Cerebellar cortex (tissue), 1 donor: ENCODE results near the gene ARFIP1.

Source experiments
- DNase-seq: peaks from one replicate; pipeline ENCODE4 v3.0.0-alpha.2; 2015; ENCODE audit warnings: low spot score

Gene ARFIP1

GRCh38 chr4:152938237-152938947, 158.6 kb downstream of the ARFIP1 start:
- DNase-seq, result peak; percentile 36

GRCh38 chr4:152939621-152940020, 159.9 kb downstream of the ARFIP1 start:
- no peak for DNase-seq

- DNase-seq, result no peak
Observed at GRCh38 chr4:152940461-152940860, 160.7 kb downstream of the ARFIP1 start.

GRCh38 chr4:152941411-152941810, 161.7 kb downstream of the ARFIP1 start:
- no peak for DNase-seq

- no peak for DNase-seq
Observed at GRCh38 chr4:152942346-152942745, 162.6 kb downstream of the ARFIP1 start.

GRCh38 chr4:152943672-152944071, 163.9 kb downstream of the ARFIP1 start:
- DNase-seq, result no peak

GRCh38 chr4:152944666-152945320, 165.0 kb downstream of the ARFIP1 start:
- DNase-seq, result no peak

- DNase-seq, result no peak
Observed at GRCh38 chr4:152945639-152946038, 165.9 kb downstream of the ARFIP1 start.

- no peak for DNase-seq
Observed at GRCh38 chr4:152946446-152946845, 166.7 kb downstream of the ARFIP1 start.

GRCh38 chr4:152947311-152947710, 167.6 kb downstream of the ARFIP1 start:
- DNase-seq, result no peak

- DNase-seq, result no peak
Observed at GRCh38 chr4:152949930-152950329, 170.2 kb downstream of the ARFIP1 start.

GRCh38 chr4:152950402-152951274, 170.9 kb downstream of the ARFIP1 start:
- no peak for DNase-seq

- DNase-seq, result no peak
Observed at GRCh38 chr4:152951348-152951747, 171.6 kb downstream of the ARFIP1 start.

- no peak for DNase-seq
Observed at GRCh38 chr4:152953514-152953913, 173.8 kb downstream of the ARFIP1 start.

- no peak for DNase-seq
Observed at GRCh38 chr4:152954741-152955140, 175.0 kb downstream of the ARFIP1 start.

- DNase-seq, result no peak
Observed at GRCh38 chr4:152956147-152956546, 176.4 kb downstream of the ARFIP1 start.

GRCh38 chr4:152956650-152957436, 177.1 kb downstream of the ARFIP1 start:
- no peak for DNase-seq

GRCh38 chr4:152957437-152958171, 177.8 kb downstream of the ARFIP1 start:
- DNase-seq, result no peak

- DNase-seq, result no peak
Observed at GRCh38 chr4:152959080-152959479, 179.3 kb downstream of the ARFIP1 start.

GRCh38 chr4:152960082-152960481, 180.3 kb downstream of the ARFIP1 start:
- no peak for DNase-seq
